CD4-positive, alpha-beta memory T cell (primary cell): ENCODE data around the gene SLX9. TPM values are rescaled to one million over a fixed set of nuclear protein-coding genes. Genes with fewer than 3 reads are reported as not detected.
"Not testable (repeated sequence)": the region's sequence is repeated elsewhere in the genome, so short reads cannot be mapped to it uniquely, and the experiment has no call there.

Experiments
- CTCF ChIA-PET: fragments of 350-600 bp; sonication (Branson Sonifier 250); formaldehyde crosslinking; loops from one replicate; lab custom pipeline; 2021; ENCODE audit warnings: inconsistent platforms; ENCODE audit not compliant: partially characterized antibody; lab: Charles Lee
- POLR2A ChIA-PET: fragments of 350-600 bp; sonication (Branson Sonifier 250); formaldehyde crosslinking; loops from one replicate; lab custom pipeline; 2021; ENCODE audit not compliant: partially characterized antibody; lab: Charles Lee
- DNase-seq, 5 donors: peaks; one replicate each; pipeline versions ENCODE4 v3.0.0 to v3.0.0-alpha.2; 2020 to 2022; ENCODE audit warnings: mixed read lengths in 1 of 5
- H3K27ac ChIP-seq: one replicate; pipeline ENCODE4 v1.7.0; 2013; ENCODE audit warnings: low read depth, low read length
- H3K27me3 ChIP-seq: 2 replicates; pipeline ENCODE4 v1.7.0; 2013; ENCODE audit warnings: mild to moderate bottlenecking, low read length, moderate library complexity; ENCODE audit not compliant: insufficient read depth
- H3K36me3 ChIP-seq: 2 replicates; pipeline ENCODE4 v1.7.0; 2013; ENCODE audit warnings: mild to moderate bottlenecking, low read length, moderate library complexity; ENCODE audit not compliant: insufficient read depth
- H3K4me1 ChIP-seq: 2 replicates; pipeline ENCODE4 v1.7.0; 2013; ENCODE audit warnings: mild to moderate bottlenecking, low read length, moderate library complexity; ENCODE audit not compliant: insufficient read depth
- H3K4me3 ChIP-seq, 2 donors: one replicate each; pipeline ENCODE4 v1.7.0; 2013; ENCODE audit warnings: low read length in 2 of 2, mild to moderate bottlenecking in 1 of 2
- H3K9me3 ChIP-seq, 2 donors: one replicate each; pipeline ENCODE4 v1.7.0; 2013; ENCODE audit warnings: low read length in 2 of 2, control low read depth in 1 of 2; ENCODE audit not compliant: control insufficient read depth in 1 of 2
- H3K27ac Mint-ChIP-seq, 7 donors: one replicate each; pipeline ENCODE4 v1.8.0; 2020 to 2021; ENCODE audit warnings: mixed read lengths in 7 of 7, mild to moderate bottlenecking in 6 of 7, inconsistent platforms in 3 of 7, moderate library complexity in 3 of 7
- H3K27me3 Mint-ChIP-seq, 2 donors: one replicate each; pipeline ENCODE4 v1.8.0; 2020 to 2021; ENCODE audit warnings: mixed read lengths in 2 of 2
- H3K36me3 Mint-ChIP-seq, 2 donors: one replicate each; pipeline ENCODE4 v1.8.0; 2020 to 2021; ENCODE audit warnings: mixed read lengths in 2 of 2, inconsistent platforms in 1 of 2, mild to moderate bottlenecking in 1 of 2
- H3K4me1 Mint-ChIP-seq, 4 donors: one replicate each; pipeline ENCODE4 v1.8.0; 2020 to 2021; ENCODE audit warnings: mixed read lengths in 4 of 4, mild to moderate bottlenecking in 1 of 4
- H3K4me3 Mint-ChIP-seq, 8 donors: one replicate each; pipeline ENCODE4 v1.8.0; 2020 to 2021; ENCODE audit warnings: mixed read lengths in 8 of 8, mild to moderate bottlenecking in 7 of 8, moderate library complexity in 6 of 8, inconsistent platforms in 3 of 8
- H3K9me3 Mint-ChIP-seq, 8 donors: one replicate each; pipeline ENCODE4 v1.8.0; 2020 to 2021; ENCODE audit warnings: mixed read lengths in 8 of 8, mild to moderate bottlenecking in 5 of 8, inconsistent platforms in 3 of 8, moderate library complexity in 1 of 8
- intact Hi-C: fragments of 100-400 bp; cut with micrococcal nuclease; formaldehyde crosslinking; loops from one replicate; pipeline ENCODE4 v1.15.1; 2023
- polyA plus RNA-seq, 2 donors: library from polyadenylated mRNA; unstranded; fragments of 300-500 nt; fragmentation: Illumina TruSeq; gene quantifications; one replicate each; pipeline ENCODE4 v1.2.3, GENCODE V29; 2021
- total RNA-seq, 2 experiments: library from RNA; stranded (reverse); gene quantifications; one replicate each; pipeline ENCODE4 v1.2.3, GENCODE V29; 2021

Gene SLX9
- total and polyA plus RNA-seq, 4 experiments from 2014 or later: 9.4 to 21.6 (median 15.4) TPM

- H3K27ac Mint-ChIP-seq: peak overlapping the region; percentile 88 to 98 (median 94)
- peaks cover 90% of the 10 kb centered on the region for H3K4me1 ChIP-seq
- no peaks in the 10 kb centered on the region for H3K27me3 Mint-ChIP-seq
- ChIA-PET POLR2A (interaction anchor here (0.7 to 17.5 kb wide), 13 partner anchors 9 to 253 kb away, joined by 3 to 756 read pairs (median 8); partner anchors contain the start of genes ITGB2, KRTAP12-3, PTTG1IP and SUMO3), CTCF (interaction anchor here (1.0 to 9.0 kb wide), 10 partner anchors 9 to 613 kb away, joined by 3 to 93 read pairs (median 9); partner anchors contain the start of gene ITGB2)
- no peaks in the 10 kb centered on the region for H3K27me3 ChIP-seq
- H3K4me3 ChIP-seq: peak overlapping the region; percentile 12 to 43
- H3K9me3 Mint-ChIP-seq: no peaks in the 10 kb centered on the region
- peaks cover 38% of the 10 kb centered on the region for H3K36me3 ChIP-seq
- intact Hi-C loops: loop anchor here (1.0 to 5.0 kb wide), 6 partner anchors 10 to 111 kb away; partner anchors contain the start of gene PTTG1IP
- peaks cover 27 to 33% of the 10 kb centered on the region in 2 donors for H3K36me3 Mint-ChIP-seq
- peak overlapping the region; percentile 61 for H3K27ac ChIP-seq
- H3K9me3 ChIP-seq: no peaks in the 10 kb centered on the region
- peak overlapping the region; percentile 63 to 90 (median 83) for H3K4me3 Mint-ChIP-seq
- no peak for DNase-seq
- peaks cover 34 to 80% (median 52%) of the 10 kb centered on the region in 4 donors for H3K4me1 Mint-ChIP-seq
Observed at GRCh38 chr21:44911068-44911383, 28.8 kb upstream of the SLX9 start.

GRCh38 chr21:44911384-44912157, 28.3 kb upstream of the SLX9 start:
- H3K9me3 Mint-ChIP-seq: no peaks in the 10 kb centered on the region
- H3K27me3 Mint-ChIP-seq: no peaks in the 10 kb centered on the region
- peaks cover 92% of the 10 kb centered on the region for H3K4me1 ChIP-seq
- H3K36me3 ChIP-seq: peaks cover 33% of the 10 kb centered on the region
- CTCF ChIA-PET: interaction anchor here (0.6 to 9.0 kb wide), 11 partner anchors 9 to 614 kb away, joined by 3 to 93 read pairs (median 6); partner anchors contain the start of gene ITGB2
- H3K27me3 ChIP-seq: no peaks in the 10 kb centered on the region
- H3K4me3 ChIP-seq: peak overlapping the region; percentile 42 to 43
- H3K27ac ChIP-seq: peak overlapping the region; percentile 61
- peak overlapping the region; percentile 63 to 90 (median 83) for H3K4me3 Mint-ChIP-seq
- H3K4me1 Mint-ChIP-seq: peaks cover 35 to 80% (median 54%) of the 10 kb centered on the region in 4 donors
- no peaks in the 10 kb centered on the region for H3K9me3 ChIP-seq
- H3K36me3 Mint-ChIP-seq: peaks cover 23 to 30% of the 10 kb centered on the region in 2 donors
- peak overlapping the region; percentile 88 to 98 (median 94) for H3K27ac Mint-ChIP-seq
- peak; percentile 72 to 80 (median 79) for DNase-seq
- POLR2A ChIA-PET: interaction anchor here (0.6 to 17.5 kb wide), 18 partner anchors 9 to 254 kb away, joined by 3 to 756 read pairs (median 6); partner anchors contain the start of genes ITGB2, KRTAP12-3, PTTG1IP and SLX9
- intact Hi-C loops: loop anchor here (1.0 to 5.0 kb wide), 6 partner anchors 10 to 111 kb away; partner anchors contain the start of gene PTTG1IP

- intact Hi-C loops: loop anchor here (5.0 kb wide), 1 partner anchor 40 kb away; the partner anchor contains the start of gene PTTG1IP
- POLR2A ChIA-PET: interaction anchor here (0.6 to 17.5 kb wide), 15 partner anchors 8 to 254 kb away, joined by 3 to 756 read pairs (median 8); partner anchors contain the start of genes ITGB2, KRTAP12-3, PTTG1IP and SLX9
- no peaks in the 10 kb centered on the region for H3K27me3 ChIP-seq
- CTCF ChIA-PET: interaction anchor here (0.6 to 9.0 kb wide), 9 partner anchors 8 to 111 kb away, joined by 3 to 93 read pairs (median 12); partner anchors contain the start of gene ITGB2
- Mint-ChIP-seq H3K36me3 (peaks cover 27 to 34% of the 10 kb centered on the region in 2 donors), H3K4me3 (peak overlapping the region; percentile 63 to 90 (median 83)), H3K4me1 (peaks cover 40 to 85% (median 58%) of the 10 kb centered on the region in 4 donors), H3K27ac (peak overlapping the region; percentile 88 to 98 (median 94)), H3K27me3 (no peaks in the 10 kb centered on the region), H3K9me3 (no peaks in the 10 kb centered on the region)
- peak overlapping the region; percentile 61 for H3K27ac ChIP-seq
- DNase-seq: no peak
- H3K36me3 ChIP-seq: peaks cover 28% of the 10 kb centered on the region
- peaks cover 94% of the 10 kb centered on the region for H3K4me1 ChIP-seq
- peak overlapping the region; percentile 23 to 43 for H3K4me3 ChIP-seq
- no peaks in the 10 kb centered on the region for H3K9me3 ChIP-seq
Observed at GRCh38 chr21:44912158-44912473, 27.7 kb upstream of the SLX9 start.

GRCh38 chr21:44912506-44913412, 27.1 kb upstream of the SLX9 start:
- H3K4me3 ChIP-seq: peak overlapping the region; percentile 23 to 46
- not testable (repeated sequence) for H3K27me3 Mint-ChIP-seq, H3K27me3 ChIP-seq, H3K9me3 ChIP-seq, H3K9me3 Mint-ChIP-seq, DNase-seq
- H3K27ac ChIP-seq: peak overlapping the region; percentile 64
- H3K4me1 ChIP-seq: peaks cover 94% of the 10 kb centered on the region
- H3K36me3 ChIP-seq: peaks cover 26% of the 10 kb centered on the region
- intact Hi-C loops: loop anchor here (5.0 kb wide), 1 partner anchor 40 kb away; the partner anchor contains the start of gene PTTG1IP
- peak overlapping the region; percentile 88 to 98 (median 94) for H3K27ac Mint-ChIP-seq
- H3K36me3 Mint-ChIP-seq: peaks cover 28 to 40% of the 10 kb centered on the region in 2 donors
- ChIA-PET CTCF (interaction anchor here (0.8 to 9.0 kb wide), 7 partner anchors 7 to 112 kb away, joined by 3 to 93 read pairs (median 12); partner anchors contain the start of gene ITGB2), POLR2A (interaction anchor here (0.8 to 17.5 kb wide), 14 partner anchors 8 to 255 kb away, joined by 3 to 756 read pairs (median 8); partner anchors contain the start of genes ITGB2, KRTAP12-3, PTTG1IP and SLX9)
- H3K4me3 Mint-ChIP-seq: peak overlapping the region; percentile 63 to 90 (median 83)
- H3K4me1 Mint-ChIP-seq: peaks cover 45 to 91% (median 63%) of the 10 kb centered on the region in 4 donors

GRCh38 chr21:44913425-44914175, 26.2 kb upstream of the SLX9 start:
- H3K27ac ChIP-seq: peak overlapping the region; percentile 64
- Mint-ChIP-seq H3K36me3 (peaks cover 30 to 40% of the 10 kb centered on the region in 2 donors), H3K9me3 (no peaks in the 10 kb centered on the region), H3K4me3 (peak overlapping the region; percentile 77 to 92 (median 84)), H3K27ac (peak overlapping the region; percentile 78 to 97 (median 93)), H3K4me1 (peaks cover 47 to 96% (median 69%) of the 10 kb centered on the region in 4 donors), H3K27me3 (no peaks in the 10 kb centered on the region)
- ChIA-PET POLR2A (interaction anchor here (0.7 to 17.5 kb wide), 12 partner anchors 9 to 256 kb away, joined by 3 to 756 read pairs (median 7); partner anchors contain the start of genes KRTAP12-3, PTTG1IP, SLX9 and UBE2G2), CTCF (interaction anchor here (0.8 to 9.0 kb wide), 8 partner anchors 14 to 113 kb away, joined by 3 to 93 read pairs (median 6); no protein-coding TSS in a partner anchor)
- DNase-seq: no peak
- no peaks in the 10 kb centered on the region for H3K27me3 ChIP-seq
- H3K4me3 ChIP-seq: peak overlapping the region; percentile 22 to 46
- H3K4me1 ChIP-seq: peaks cover 97% of the 10 kb centered on the region
- H3K9me3 ChIP-seq: no peaks in the 10 kb centered on the region
- H3K36me3 ChIP-seq: peaks cover 27% of the 10 kb centered on the region
- intact Hi-C loops: loop anchor here (1.0 to 5.0 kb wide), 2 partner anchors 14 to 41 kb away; partner anchors contain the start of gene PTTG1IP
